Panc1 (cell line): Measurements from ENCODE around the gene SAP30BP. TPM values are rescaled to one million over a fixed set of nuclear protein-coding genes. Genes with fewer than 3 reads are reported as not detected.

Source experiments
- ATAC-seq: fragments of 200-7000 bp; cut with Tn5 transposase; 2 replicates; pipeline ENCODE4 v1.9.1; 2020; ENCODE audit warnings: mild to moderate bottlenecking, moderate library complexity
- BruUV-seq: library from RNA; stranded (reverse); fragments of 400-500 nt; replicated peaks from 2 replicates; lab custom pipeline; 2021; lab: Mats Ljungman, UMichigan
- CTCF ChIA-PET: fragments of 300-600 bp; sonication (Branson Sonifier 250); formaldehyde crosslinking; loops from one replicate; lab custom pipeline; 2022; ENCODE audit warnings: antibody characterized with exemption; lab: Charles Lee
- POLR2A ChIA-PET: fragments of 300-600 bp; sonication (Branson Sonifier 250); formaldehyde crosslinking; loops from one replicate; lab custom pipeline; 2022; ENCODE audit warnings: antibody characterized with exemption; lab: Charles Lee
- DNase-seq: peaks from one replicate; pipeline ENCODE4 v3.0.0-alpha.2; 2010; ENCODE audit warnings: low read depth, low spot score
- H3K27ac ChIP-seq: 2 replicates; pipeline ENCODE4 v1.5.1; 2011; ENCODE audit warnings: mild to moderate bottlenecking, low read length, inconsistent platforms
- H3K27me3 ChIP-seq: fragments of 200-500 bp; sonication (Bioruptor generic); 2 replicates; pipeline ENCODE4 v1.6.0; 2014; ENCODE audit warnings: low read length, inconsistent platforms; ENCODE audit not compliant: control insufficient read depth, insufficient read depth
- H3K36me3 ChIP-seq: fragments of 200-500 bp; sonication (Bioruptor generic); 2 replicates; pipeline ENCODE4 v1.5.1; 2014; ENCODE audit warnings: inconsistent platforms, mild to moderate bottlenecking, low read length, moderate library complexity; ENCODE audit not compliant: control insufficient read depth, insufficient read depth
- H3K4me1 ChIP-seq: 2 replicates; pipeline ENCODE4 v1.5.1; 2011; ENCODE audit warnings: inconsistent platforms, mild to moderate bottlenecking, low read length, moderate library complexity; ENCODE audit not compliant: control insufficient read depth, insufficient read depth
- H3K4me3 ChIP-seq, 2 experiments: 2 replicates each; pipeline ENCODE4 v1.5.1; 2011 to 2012; ENCODE audit warnings: low read depth in 2 of 2, low read length in 2 of 2, mild to moderate bottlenecking in 2 of 2, inconsistent platforms in 1 of 2, moderate library complexity in 1 of 2
- H3K9me3 ChIP-seq: fragments of 200-500 bp; sonication (Bioruptor generic); 2 replicates; pipeline ENCODE4 v1.5.1; 2014; ENCODE audit warnings: low read depth, mild to moderate bottlenecking, inconsistent platforms, low read length, moderate library complexity; ENCODE audit not compliant: control insufficient read depth, insufficient read depth
- POLR2AphosphoS5 ChIP-seq: IDR thresholded peaks from 2 replicates; pipeline ENCODE4 v1.6.1; 2012; ENCODE audit warnings: mild to moderate bottlenecking, low read depth, low read length, moderate library complexity
- SIN3A ChIP-seq: IDR thresholded peaks from 2 replicates; pipeline ENCODE4 v1.6.1; 2012; ENCODE audit warnings: low read depth, mild to moderate bottlenecking, low read length, moderate library complexity, borderline replicate concordance; ENCODE audit not compliant: insufficient read depth
- TCF7L2 ChIP-seq: IDR thresholded peaks from 2 replicates; pipeline ENCODE4 v1.6.1; 2011; ENCODE audit warnings: mild to moderate bottlenecking, low read depth, low read length, inconsistent platforms
- in situ Hi-C: cut with HindIII; loops from 2 replicates; pipeline ENCODE4 v1.10.0; 2016; ENCODE audit warnings: low sequenced_read_pairs, low pct_unique_long_range_greater_than_20kb
- intact Hi-C: fragments of 100-400 bp; cut with micrococcal nuclease; formaldehyde crosslinking; loops from one replicate; pipeline ENCODE4 v1.10.0; 2022; ENCODE audit not compliant: unreplicated experiment
- total RNA-seq: library from RNA; stranded (reverse); gene quantifications from one replicate; pipeline ENCODE4 v1.2.1, GENCODE V29; 2021; ENCODE audit not compliant: unreplicated experiment
- TF ChIP-seq, protein P1 (sequence below): fragments of 450-650 bp; IDR thresholded peaks from 2 replicates; pipeline ENCODE4 v1.5.1; 2017; ENCODE audit warnings: mild to moderate bottlenecking
- TF ChIP-seq, protein P2 (sequence below), 2 experiments: IDR thresholded peaks; 2 replicates each; pipeline ENCODE4 v1.6.1; 2011 to 2012; ENCODE audit warnings: low read depth in 2 of 2, control low read depth in 1 of 2, low read length in 1 of 2, mild to moderate bottlenecking in 1 of 2, moderate library complexity in 1 of 2; ENCODE audit not compliant: insufficient read depth in 1 of 2

Gene SAP30BP
- total RNA-seq, 1 experiment from 2014 or later = 138 TPM

DNA sequence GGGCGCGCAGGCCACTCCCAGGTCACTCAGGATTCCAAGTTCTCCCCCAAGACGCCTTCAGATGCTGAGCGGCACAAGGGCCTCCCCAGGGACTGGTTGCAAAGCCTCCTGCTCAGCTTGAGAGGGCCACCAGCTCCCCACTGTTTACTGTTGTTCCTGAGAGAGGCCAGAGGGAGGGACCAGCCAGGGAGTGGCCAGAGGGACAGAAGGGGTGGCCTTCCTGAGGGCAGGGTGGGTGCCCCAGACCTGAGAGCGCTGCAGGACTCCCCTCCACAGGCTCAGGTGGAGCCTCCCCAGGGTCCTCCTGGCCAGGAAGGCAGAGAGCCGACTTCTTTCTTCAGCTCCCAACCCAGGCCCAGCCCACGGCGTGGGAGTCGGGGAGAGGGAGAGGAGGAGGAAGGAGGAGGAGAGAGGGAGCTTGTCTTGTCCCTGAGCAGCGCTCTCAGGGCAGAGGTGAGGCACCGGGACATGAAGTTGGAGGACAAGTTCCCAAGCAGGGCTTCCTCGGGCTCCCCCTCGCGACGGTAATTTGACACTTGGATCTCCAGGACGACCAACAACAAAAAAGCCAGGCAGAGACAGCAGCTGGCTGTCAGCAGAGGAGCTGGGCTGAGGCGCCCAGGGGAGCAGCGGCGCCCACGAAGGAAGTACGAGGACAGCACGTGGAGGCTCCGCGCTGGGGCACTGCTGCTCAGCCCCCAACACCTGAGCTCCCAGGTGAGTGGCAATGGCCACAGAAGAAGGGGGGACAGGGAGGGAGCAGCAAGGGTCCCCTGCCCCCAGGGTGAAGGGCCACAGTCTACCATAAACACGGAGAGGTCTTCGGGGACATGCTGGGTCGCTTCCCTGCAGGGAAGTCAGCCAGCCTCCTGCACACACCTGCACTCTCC lies 33.4 kb upstream of the SAP30BP start:
- Histone ChIP-seq H3K27me3 (no peaks in the 10 kb centered on the region), H3K27ac (peak overlapping the region; percentile 65), H3K4me1 (peaks cover 25% of the 10 kb centered on the region), H3K36me3 (no peaks in the 10 kb centered on the region), H3K4me3 (no peak overlapping the region), H3K9me3 (no peaks in the 10 kb centered on the region)
- in situ Hi-C loops (no loop called here), intact Hi-C loops (loop anchor here (1.0 kb wide), 1 partner anchor 115 kb away; no protein-coding TSS in a partner anchor)
- no TSS peak for BruUV-seq
- CTCF ChIA-PET = interaction anchor here (0.6 to 5.5 kb wide), 20 partner anchors 9 to 221 kb away, joined by 3 to 86 read pairs (median 4); partner anchors contain the start of genes ITGB4, LLGL2, TMEM94 and WBP2
- DNase-seq (peak; percentile 30), ATAC-seq (peak; percentile 82)
- TF ChIP-seq, protein P1, sequence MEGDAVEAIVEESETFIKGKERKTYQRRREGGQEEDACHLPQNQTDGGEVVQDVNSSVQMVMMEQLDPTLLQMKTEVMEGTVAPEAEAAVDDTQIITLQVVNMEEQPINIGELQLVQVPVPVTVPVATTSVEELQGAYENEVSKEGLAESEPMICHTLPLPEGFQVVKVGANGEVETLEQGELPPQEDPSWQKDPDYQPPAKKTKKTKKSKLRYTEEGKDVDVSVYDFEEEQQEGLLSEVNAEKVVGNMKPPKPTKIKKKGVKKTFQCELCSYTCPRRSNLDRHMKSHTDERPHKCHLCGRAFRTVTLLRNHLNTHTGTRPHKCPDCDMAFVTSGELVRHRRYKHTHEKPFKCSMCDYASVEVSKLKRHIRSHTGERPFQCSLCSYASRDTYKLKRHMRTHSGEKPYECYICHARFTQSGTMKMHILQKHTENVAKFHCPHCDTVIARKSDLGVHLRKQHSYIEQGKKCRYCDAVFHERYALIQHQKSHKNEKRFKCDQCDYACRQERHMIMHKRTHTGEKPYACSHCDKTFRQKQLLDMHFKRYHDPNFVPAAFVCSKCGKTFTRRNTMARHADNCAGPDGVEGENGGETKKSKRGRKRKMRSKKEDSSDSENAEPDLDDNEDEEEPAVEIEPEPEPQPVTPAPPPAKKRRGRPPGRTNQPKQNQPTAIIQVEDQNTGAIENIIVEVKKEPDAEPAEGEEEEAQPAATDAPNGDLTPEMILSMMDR = peak; percentile 78
- TF ChIP-seq POLR2AphosphoS5 (no peak), SIN3A (peak; percentile 97)
- POLR2A ChIA-PET = interaction anchor here (0.6 to 1.2 kb wide), 2 partner anchors 13 to 146 kb away, joined by 3 to 4 read pairs; no protein-coding TSS in a partner anchor

DNA sequence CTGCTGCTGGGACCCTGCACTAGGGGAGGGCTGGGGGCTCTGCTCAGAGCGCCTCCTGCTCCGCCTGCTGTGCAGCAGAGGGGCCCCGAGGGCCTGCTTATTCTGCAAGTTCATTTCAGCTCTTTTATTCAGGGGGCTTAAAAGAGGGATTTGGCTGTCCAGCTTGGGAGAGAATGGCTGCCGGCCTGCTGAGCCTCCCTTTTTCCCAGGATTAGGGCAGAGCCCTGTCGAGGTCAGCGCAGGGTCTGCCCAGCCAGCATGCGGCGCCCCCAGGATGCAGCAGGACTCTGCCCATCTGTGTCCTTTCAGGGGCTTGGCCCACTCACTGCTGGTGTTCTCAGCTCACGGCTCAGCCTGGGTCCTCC lies 32.8 kb upstream of the SAP30BP start:
- intact Hi-C loops (no loop called here), in situ Hi-C loops (no loop called here)
- DNase-seq (no peak), ATAC-seq (no peak)
- H3K4me3 ChIP-seq = no peak overlapping the region
- no TSS peak for BruUV-seq
- TF ChIP-seq, protein P1 = no peak
- TF ChIP-seq, protein P2, sequence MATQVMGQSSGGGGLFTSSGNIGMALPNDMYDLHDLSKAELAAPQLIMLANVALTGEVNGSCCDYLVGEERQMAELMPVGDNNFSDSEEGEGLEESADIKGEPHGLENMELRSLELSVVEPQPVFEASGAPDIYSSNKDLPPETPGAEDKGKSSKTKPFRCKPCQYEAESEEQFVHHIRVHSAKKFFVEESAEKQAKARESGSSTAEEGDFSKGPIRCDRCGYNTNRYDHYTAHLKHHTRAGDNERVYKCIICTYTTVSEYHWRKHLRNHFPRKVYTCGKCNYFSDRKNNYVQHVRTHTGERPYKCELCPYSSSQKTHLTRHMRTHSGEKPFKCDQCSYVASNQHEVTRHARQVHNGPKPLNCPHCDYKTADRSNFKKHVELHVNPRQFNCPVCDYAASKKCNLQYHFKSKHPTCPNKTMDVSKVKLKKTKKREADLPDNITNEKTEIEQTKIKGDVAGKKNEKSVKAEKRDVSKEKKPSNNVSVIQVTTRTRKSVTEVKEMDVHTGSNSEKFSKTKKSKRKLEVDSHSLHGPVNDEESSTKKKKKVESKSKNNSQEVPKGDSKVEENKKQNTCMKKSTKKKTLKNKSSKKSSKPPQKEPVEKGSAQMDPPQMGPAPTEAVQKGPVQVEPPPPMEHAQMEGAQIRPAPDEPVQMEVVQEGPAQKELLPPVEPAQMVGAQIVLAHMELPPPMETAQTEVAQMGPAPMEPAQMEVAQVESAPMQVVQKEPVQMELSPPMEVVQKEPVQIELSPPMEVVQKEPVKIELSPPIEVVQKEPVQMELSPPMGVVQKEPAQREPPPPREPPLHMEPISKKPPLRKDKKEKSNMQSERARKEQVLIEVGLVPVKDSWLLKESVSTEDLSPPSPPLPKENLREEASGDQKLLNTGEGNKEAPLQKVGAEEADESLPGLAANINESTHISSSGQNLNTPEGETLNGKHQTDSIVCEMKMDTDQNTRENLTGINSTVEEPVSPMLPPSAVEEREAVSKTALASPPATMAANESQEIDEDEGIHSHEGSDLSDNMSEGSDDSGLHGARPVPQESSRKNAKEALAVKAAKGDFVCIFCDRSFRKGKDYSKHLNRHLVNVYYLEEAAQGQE (IDR thresholded peaks at IDR 0.05; ENCODE audit: insufficient read depth in 1 of 2, low read depth in 2 of 2, low read length in 1 of 2) = no peak
- TF ChIP-seq SIN3A = no peak
- no peak for TF ChIP-seq POLR2AphosphoS5
- no peak for TF ChIP-seq TCF7L2
- H3K27me3 ChIP-seq = no peaks in the 10 kb centered on the region
- no peaks in the 10 kb centered on the region for H3K9me3 ChIP-seq
- no peaks in the 10 kb centered on the region for H3K36me3 ChIP-seq
- no peak overlapping the region for H3K27ac ChIP-seq
- POLR2A ChIA-PET = interaction anchor here (0.6 kb wide), 1 partner anchor 14 kb away, joined by 4 read pairs; no protein-coding TSS in a partner anchor
- CTCF ChIA-PET = interaction anchor here (0.6 to 5.5 kb wide), 6 partner anchors 12 to 115 kb away, joined by 3 to 86 read pairs (median 15); a partner anchor contains a TSS
- peaks cover 25% of the 10 kb centered on the region for H3K4me1 ChIP-seq
